Lung (tissue), 16 donors: Measurements from ENCODE around the gene SPCS1. TPM values are rescaled to one million over a fixed set of nuclear protein-coding genes. Genes with fewer than 3 reads are reported as not detected.

ENCODE experiments used
- ATAC-seq: fragments of 200-7000 bp; cut with Tn5 transposase; one replicate; pipeline ENCODE4 v1.9.1; 2020; ENCODE audit warnings: moderate number of reproducible peaks; ENCODE audit not compliant: insufficient read depth, low FRiP score
- DNase-seq, 3 donors: peaks; one replicate each; pipeline ENCODE4 v3.0.0-alpha.2; 2013 to 2017
- H3K27ac ChIP-seq, 2 donors: one replicate each; pipeline ENCODE4 v1.5.1; 2013; ENCODE audit warnings: mild to moderate bottlenecking in 2 of 2, moderate library complexity in 2 of 2, control low read depth in 1 of 2, inconsistent platforms in 1 of 2, low read depth in 1 of 2, low read length in 1 of 2
- H3K27me3 ChIP-seq, 3 donors: one replicate each; pipeline ENCODE4 v1.5.1; 2013; ENCODE audit warnings: low read length in 2 of 3; ENCODE audit not compliant: control insufficient read depth in 3 of 3, insufficient read depth in 3 of 3
- H3K36me3 ChIP-seq, 4 donors: one replicate each; pipeline ENCODE4 v1.5.1; 2013; ENCODE audit warnings: low read length in 4 of 4, mild to moderate bottlenecking in 1 of 4, moderate library complexity in 1 of 4; ENCODE audit not compliant: control insufficient read depth in 4 of 4, insufficient read depth in 4 of 4
- H3K4me1 ChIP-seq, 5 donors: one replicate each; pipeline ENCODE4 v1.5.1; 2013; ENCODE audit warnings: low read length in 5 of 5, mild to moderate bottlenecking in 2 of 5, moderate library complexity in 1 of 5; ENCODE audit not compliant: control insufficient read depth in 5 of 5, insufficient read depth in 5 of 5
- H3K4me3 ChIP-seq: one replicate; pipeline ENCODE4 v1.5.1; 2013; ENCODE audit warnings: mild to moderate bottlenecking, control low read depth, moderate library complexity
- H3K9ac ChIP-seq, 2 donors: one replicate each; pipeline ENCODE4 v1.5.1; 2013; ENCODE audit warnings: low read length in 2 of 2, control low read depth in 1 of 2; ENCODE audit not compliant: insufficient read depth in 1 of 2
- H3K9me3 ChIP-seq, 4 donors: one replicate each; pipeline ENCODE4 v1.5.1; 2013; ENCODE audit warnings: low read length in 3 of 4, mild to moderate bottlenecking in 1 of 4, moderate library complexity in 1 of 4; ENCODE audit not compliant: control insufficient read depth in 4 of 4, insufficient read depth in 3 of 4
- CTCF ChIP-seq: IDR thresholded peaks from 2 replicates; pipeline ENCODE4 v1.5.1; 2012; ENCODE audit warnings: mild to moderate bottlenecking; ENCODE audit errors: control extremely low read depth, extremely low read depth
- WGBS, 2 donors: extraction: QIAGEN DNeasy Blood & Tissue Kit; methylation state at CpG; one replicate each; pipeline ENCODE4 v1.1.7; 2013; 5-methylcytosine and 5-hydroxymethylcytosine counted together
- long read RNA-seq, 5 donors: transcript quantifications; one replicate each; lab custom pipeline, GENCODE V29; 2026
- polyA plus RNA-seq, 2 donors: library from polyadenylated mRNA; stranded (reverse); fragments of 200-250 nt; gene quantifications; one replicate each; pipeline ENCODE4 v1.2.1, GENCODE V29; 2013
- total RNA-seq, 2 donors: library from RNA; depleted of rRNA in 1 of 2; stranded (reverse); fragments of >200 nt in 1 of 2; gene quantifications; one replicate each; pipeline ENCODE4 v1.2.1, GENCODE V29; 2014 to 2021
- donor health status: control.
- donor health status: control.
- donor health status: Bipolar disorder and iron deficiency.
- donor health status: healthy.
- donor health status: DM: yes; HTN: yes; CAD: no.

The SPCS1 gene
- total RNA-seq (10 to 100 TPM; 63.3 to 94.1 TPM), polyA plus RNA-seq (100 to 1,000 TPM in 1 of 2 donors, 10 to 100 TPM in 1; 97.4 to 139 TPM)
- long read RNA-seq, donor 1, full-length matches to known transcripts, result 97 of 103 reads
- long read RNA-seq, donor 1, partial matches to known transcripts, result 0 of 103 reads
- long read RNA-seq, donor 1, other reads (novel, unspliced or antisense), result 6 of 103 reads
- long read RNA-seq, donor 2, full-length matches to known transcripts, result 48 of 48 reads
- long read RNA-seq, donor 2, partial matches to known transcripts, result 0 of 48 reads
- long read RNA-seq, donor 2, other reads (novel, unspliced or antisense), result 0 of 48 reads
- long read RNA-seq, donor 3, full-length matches to known transcripts, result 68 of 85 reads
- long read RNA-seq, donor 3, partial matches to known transcripts, result 17 of 85 reads
- long read RNA-seq, donor 3, other reads (novel, unspliced or antisense), result 0 of 85 reads
- long read RNA-seq, donor 4, full-length matches to known transcripts, result 54 of 54 reads
- long read RNA-seq, donor 4, partial matches to known transcripts, result 0 of 54 reads
- long read RNA-seq, donor 4, other reads (novel, unspliced or antisense), result 0 of 54 reads
- long read RNA-seq, donor 5, full-length matches to known transcripts, result 140 of 151 reads
- long read RNA-seq, donor 5, partial matches to known transcripts, result 5 of 151 reads
- long read RNA-seq, donor 5, other reads (novel, unspliced or antisense), result 6 of 151 reads

DNA sequence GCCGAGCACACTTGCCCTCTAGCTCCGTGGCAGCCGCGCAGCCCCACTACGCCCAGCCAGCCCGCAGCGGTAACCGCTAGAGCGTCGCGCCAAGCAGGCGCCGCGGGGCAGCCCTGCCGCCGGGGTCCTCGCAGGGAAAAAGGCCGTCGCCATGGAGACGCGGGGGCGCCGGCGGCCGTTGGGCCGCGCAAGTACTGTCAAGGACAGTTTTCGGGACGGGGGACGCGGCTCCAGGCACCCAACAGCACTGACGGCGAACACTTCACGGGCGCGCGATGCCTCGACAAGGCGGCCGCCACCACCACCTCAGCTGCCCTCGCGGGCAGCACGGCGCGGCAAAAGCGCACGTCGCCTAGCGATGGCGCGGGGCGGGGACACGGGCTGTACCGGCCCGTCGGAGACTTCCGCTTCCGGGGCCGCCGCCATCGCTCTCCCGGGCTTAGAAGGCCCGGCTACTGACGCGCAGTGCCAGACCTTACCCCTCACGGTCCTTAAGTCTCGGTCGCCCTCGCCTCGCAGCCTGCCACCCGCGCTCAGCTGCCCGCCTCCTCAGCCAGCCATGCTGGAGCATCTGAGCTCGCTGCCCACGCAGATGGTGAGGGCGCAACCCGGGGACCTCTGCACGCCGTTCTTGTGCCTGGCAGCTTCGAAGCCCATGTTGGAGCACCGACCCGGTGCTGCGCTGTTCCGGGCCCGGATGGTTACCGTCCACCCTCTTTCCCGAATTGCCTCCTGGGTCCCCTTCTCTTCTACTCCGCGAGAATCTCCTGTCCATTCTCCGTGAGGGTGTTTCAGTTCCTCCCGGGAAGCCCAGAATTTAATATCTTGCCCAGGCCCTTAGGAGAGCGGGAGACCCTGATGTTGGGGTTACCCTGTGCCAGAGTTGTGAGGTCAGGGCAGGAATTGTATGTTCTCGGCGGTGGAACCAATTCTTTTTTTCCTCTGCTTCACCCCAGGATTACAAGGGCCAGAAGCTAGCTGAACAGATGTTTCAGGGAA is at the start of gene SPCS1, which contains the start of gene GLT8D1:
TSS of gene SPCS1 (plus strand) at position 419 of the 999 bp plus-strand sequence. CDS start at position 560, 141 bp downstream.
TSS of gene GLT8D1 (minus strand) at position 104 of the 999 bp plus-strand sequence. CDS start 5,331 bp downstream, outside the sequence.
- peak; percentile 85 to 92 (median 87) for DNase-seq
- 0% methylated on average over 87 to 94 of the region's 94 CpGs for WGBS, 2 donors
- Histone ChIP-seq H3K27ac (peak within 1 kb of the TSS; percentile 81 to 98), H3K4me3 (peak within 1 kb of the TSS; percentile 99), H3K4me1 (peaks cover 0 to 23% (median 16%) of the 10 kb centered on the region in 5 donors), H3K9ac (peak within 1 kb of the TSS; percentile 78 to 86), H3K9me3 (no peaks in the 10 kb centered on the region), H3K27me3 (no peaks in the 10 kb centered on the region), H3K36me3 (peaks cover 2 to 9% (median 5%) of the 10 kb centered on the region in 4 donors)
- TF ChIP-seq CTCF, result no peak
- peak; percentile 94 for ATAC-seq

GRCh38 chr3:52660046-52660445 is 45.9 kb upstream of the SPCS1 start:
- TF ChIP-seq CTCF, result no peak
- Histone ChIP-seq H3K36me3 (peaks cover 17 to 50% (median 31%) of the 10 kb centered on the region in 4 donors), H3K27ac (no peak overlapping the region), H3K9me3 (peaks cover 0 to 1% (median 0%) of the 10 kb centered on the region in 4 donors), H3K4me1 (no peaks in the 10 kb centered on the region), H3K4me3 (no peak overlapping the region), H3K27me3 (no peaks in the 10 kb centered on the region), H3K9ac (no peak overlapping the region)
- ATAC-seq (no peak), DNase-seq (no peak)
- 60 to 94% methylated on average over 3 of the region's 3 CpGs for WGBS, 2 donors

GRCh38 chr3:52663098-52663497 is 42.8 kb upstream of the SPCS1 start:
- no peak for TF ChIP-seq CTCF

More at GRCh38 chr3:52663098-52663497, 42.8 kb upstream of the SPCS1 start:
- peaks cover 20 to 45% (median 27%) of the 10 kb centered on the region in 4 donors for H3K36me3 ChIP-seq
- no peak for ATAC-seq
- no peak for DNase-seq
- no peak overlapping the region for H3K4me3 ChIP-seq
- H3K27ac ChIP-seq, result no peak overlapping the region
- WGBS, 2 donors, result 93 to 94% methylated on average over 3 of the region's 3 CpGs
- H3K4me1 ChIP-seq, result peaks cover 0 to 2% (median 0%) of the 10 kb centered on the region in 5 donors
- H3K9me3 ChIP-seq, result peaks cover 0 to 1% (median 0%) of the 10 kb centered on the region in 4 donors
- H3K27me3 ChIP-seq, result no peaks in the 10 kb centered on the region
- no peak overlapping the region for H3K9ac ChIP-seq
